Measurements from ENCODE around the gene MTMR6.

DNA sequence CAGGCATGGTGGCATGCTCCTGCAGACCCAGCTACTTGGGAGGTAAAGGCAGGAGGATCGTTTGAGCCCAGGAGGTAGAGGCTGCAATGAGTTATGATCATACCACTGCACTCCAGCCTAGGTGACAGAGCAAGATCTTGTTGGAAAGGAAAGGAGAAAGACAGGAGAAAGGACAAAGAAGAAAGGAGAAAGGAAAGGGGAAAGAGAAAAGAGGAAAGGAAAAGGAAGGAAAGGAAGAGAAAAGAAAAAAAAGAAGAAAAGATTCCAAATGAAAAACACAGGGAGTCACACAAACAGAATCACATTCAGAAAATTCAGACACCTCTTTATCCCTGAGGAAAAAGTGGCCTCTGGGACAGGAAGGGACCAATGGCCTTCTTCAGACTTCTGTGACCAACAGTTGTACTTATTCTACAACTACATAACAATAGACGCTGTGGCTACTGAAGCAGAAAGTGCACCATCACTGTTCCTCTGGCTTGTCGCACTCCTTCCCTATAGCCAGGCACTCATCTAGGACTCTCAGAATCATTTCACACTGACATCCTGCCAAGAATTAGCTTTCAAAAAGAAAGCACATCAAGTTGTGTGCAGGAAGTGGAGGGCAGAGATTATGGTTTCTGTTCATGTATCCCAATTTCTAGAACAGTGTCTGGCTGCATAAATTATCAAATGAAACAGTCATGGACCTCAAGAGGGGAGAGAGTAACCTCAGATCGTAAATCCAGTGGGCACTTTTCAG is 5.9 kb downstream of the MTMR6 start:
- TF ChIP-seq, protein P1, sequence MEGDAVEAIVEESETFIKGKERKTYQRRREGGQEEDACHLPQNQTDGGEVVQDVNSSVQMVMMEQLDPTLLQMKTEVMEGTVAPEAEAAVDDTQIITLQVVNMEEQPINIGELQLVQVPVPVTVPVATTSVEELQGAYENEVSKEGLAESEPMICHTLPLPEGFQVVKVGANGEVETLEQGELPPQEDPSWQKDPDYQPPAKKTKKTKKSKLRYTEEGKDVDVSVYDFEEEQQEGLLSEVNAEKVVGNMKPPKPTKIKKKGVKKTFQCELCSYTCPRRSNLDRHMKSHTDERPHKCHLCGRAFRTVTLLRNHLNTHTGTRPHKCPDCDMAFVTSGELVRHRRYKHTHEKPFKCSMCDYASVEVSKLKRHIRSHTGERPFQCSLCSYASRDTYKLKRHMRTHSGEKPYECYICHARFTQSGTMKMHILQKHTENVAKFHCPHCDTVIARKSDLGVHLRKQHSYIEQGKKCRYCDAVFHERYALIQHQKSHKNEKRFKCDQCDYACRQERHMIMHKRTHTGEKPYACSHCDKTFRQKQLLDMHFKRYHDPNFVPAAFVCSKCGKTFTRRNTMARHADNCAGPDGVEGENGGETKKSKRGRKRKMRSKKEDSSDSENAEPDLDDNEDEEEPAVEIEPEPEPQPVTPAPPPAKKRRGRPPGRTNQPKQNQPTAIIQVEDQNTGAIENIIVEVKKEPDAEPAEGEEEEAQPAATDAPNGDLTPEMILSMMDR (IDR thresholded peaks at IDR 0.05; ENCODE audit: low read length) = no peak
- TF ChIP-seq EZH2 (IDR thresholded peaks at IDR 0.05; ENCODE audit: borderline replicate concordance, low read length) = no peak

All from OCI-LY1 (cell line).